GM21526 (cell line): ENCODE measurements around the gene OR10D3.
A peak's percentile ranks its signal among the peaks of the same experiment; 100 is the strongest.
"Not testable (repeated sequence)": the region's sequence is repeated elsewhere in the genome, so short reads cannot be mapped to it uniquely, and the experiment has no call there.

Source experiments
- ATAC-seq: cut with Tn5 transposase; IDR thresholded peaks from one replicate; pipeline ENCODE4 v1.9.1; 2021; ENCODE audit warnings: moderate library complexity; ENCODE audit not compliant: unreplicated experiment, low FRiP score

The OR10D3 gene

DNA sequence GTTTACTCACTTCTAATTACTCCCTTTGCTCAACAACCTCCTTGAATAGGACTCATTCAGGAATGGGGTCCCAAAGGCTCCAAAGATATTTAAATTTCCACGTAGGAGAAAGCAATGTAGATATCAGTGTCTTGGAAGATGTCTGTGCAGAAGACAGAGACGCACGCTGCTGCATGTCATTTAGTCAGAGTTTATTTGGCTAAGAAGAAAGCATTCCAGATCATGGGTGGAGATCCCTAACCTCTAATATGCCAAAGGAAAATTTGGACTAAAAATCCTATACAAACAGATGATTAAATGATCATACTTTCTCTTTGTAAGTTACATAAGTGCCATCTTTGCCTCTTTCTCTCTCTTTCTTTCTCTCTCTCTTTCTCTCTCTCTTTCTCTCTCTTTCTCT, at the start of gene OR10D3:
TSS of gene OR10D3 (plus strand) at position 278 of the 400 bp plus-strand sequence. CDS start 1,925 bp downstream, outside the sequence.
- no peak for ATAC-seq

GRCh38 chr11:124143034-124143433, 40.1 kb upstream of the OR10D3 start:
- no peak for ATAC-seq

DNA sequence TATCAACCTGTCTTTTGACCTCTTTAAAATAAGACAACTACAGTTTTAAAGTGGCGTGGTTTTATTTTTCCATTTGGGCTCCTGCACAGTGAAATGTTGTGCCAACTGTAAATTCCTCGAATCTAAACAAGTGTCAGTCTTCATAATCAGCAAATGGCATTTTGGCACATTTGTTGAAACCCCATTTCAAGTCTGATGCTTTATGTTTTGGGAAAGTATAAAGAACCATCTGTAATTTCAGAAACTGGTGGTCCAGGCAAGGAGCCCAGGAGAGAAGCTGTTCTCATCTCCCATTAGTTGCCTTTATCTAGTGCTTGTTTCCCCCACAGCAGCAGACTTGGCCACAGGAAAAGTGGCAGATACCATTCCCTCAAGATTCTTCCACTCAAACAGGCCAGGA, 35.2 kb upstream of the OR10D3 start:
- no peak for ATAC-seq

DNA sequence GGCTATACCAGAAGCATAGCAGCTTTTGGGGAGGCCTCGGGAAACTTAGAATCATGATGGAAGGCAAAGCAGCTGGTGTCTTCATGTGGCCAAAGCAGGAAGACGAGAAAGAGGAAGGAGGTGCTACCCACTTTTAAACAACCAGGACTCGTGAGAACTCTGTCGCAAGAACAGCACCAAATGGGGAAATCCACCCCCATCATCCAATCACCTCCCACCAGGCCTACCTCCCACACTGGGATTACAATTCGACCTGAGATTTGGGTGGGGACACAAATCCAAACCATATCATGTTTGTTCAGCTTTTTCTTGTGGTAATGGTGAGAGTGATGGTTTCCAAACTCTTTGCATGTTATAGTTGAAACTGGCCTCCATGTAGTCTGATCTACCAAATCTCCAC, 32.5 kb upstream of the OR10D3 start:
- no peak for ATAC-seq

- ATAC-seq, result no peak
Observed at GRCh38 chr11:124152770-124153407, 30.3 kb upstream of the OR10D3 start.

DNA sequence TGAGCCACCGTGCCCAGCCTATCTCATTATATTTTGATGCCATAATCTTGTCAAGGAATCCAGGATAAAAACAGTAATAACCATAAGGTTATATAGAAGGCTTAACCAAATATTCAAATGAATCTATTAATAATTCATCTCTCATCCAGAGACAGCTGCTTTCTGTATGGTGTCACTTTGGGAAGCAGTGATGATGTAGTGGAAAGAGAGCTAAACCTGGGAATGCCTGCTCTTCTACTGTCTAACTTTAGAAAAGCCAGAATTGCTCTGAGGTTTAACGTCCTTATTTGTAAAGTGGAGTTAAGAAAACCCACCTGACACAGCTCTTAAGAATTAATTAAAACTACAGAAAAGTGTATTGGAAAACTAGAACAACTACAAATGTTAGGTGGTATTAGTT, 29.3 kb upstream of the OR10D3 start:
- no peak for ATAC-seq

DNA sequence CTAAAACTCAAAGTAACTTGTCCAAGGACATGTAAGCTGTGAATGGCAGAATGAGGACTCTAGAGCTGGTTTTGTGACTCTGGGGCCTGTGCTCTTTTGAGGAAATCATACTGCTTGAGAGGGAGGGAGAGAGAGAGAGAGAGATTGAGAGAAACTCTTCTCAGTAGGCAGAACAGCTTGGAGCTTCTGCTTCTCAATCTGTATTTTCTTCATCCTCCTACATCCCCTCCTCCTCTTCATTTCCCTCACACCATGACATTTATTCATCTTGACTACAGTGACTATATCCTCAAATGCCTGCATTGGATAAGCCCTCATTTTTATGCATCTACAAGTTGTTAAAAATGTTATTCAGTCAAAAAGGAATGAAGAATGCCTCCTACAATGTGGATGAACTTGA, 23.7 kb upstream of the OR10D3 start:
- no peak for ATAC-seq

GRCh38 chr11:124160986-124161385, 22.2 kb upstream of the OR10D3 start:
- ATAC-seq, result no peak

DNA sequence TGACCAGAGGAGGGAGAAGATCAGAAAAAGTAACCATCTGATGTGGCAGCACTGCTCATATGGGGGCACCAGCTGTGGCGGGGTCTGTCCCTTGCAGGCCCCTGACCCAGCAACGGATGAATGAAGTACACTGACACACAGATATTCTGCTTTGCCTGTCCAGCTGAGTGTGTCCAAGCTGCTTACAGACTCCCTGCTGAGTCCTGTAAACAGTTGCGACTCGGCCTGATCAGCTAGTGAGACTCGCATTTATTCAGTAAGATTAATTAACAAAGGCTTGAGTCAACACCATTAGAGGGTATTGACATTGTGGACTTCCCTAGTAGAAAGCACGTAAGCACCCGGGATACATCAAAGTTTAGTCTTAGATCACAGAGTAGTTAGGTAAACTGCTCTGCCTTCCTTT, 15.3 kb upstream of the OR10D3 start:
- ATAC-seq, result no peak

DNA sequence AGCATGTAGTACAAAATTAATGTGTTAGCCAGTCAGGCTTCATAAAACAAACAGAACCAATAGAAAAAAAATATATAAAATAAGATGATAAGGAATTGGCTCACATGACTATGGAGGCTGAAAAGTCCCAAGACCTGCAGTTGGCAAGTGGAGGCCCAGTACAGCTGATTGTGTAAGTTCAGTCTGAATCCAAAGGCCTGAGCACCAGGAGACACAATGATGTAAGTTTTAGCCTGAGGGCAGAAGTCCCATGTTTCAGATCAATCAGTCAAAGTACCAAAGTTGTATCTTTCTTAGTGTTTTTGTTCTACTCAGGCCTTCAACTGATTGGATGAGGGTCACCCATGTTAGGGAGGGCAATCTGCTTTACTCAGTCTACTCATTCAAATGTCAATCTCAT, 14.3 kb upstream of the OR10D3 start:
- no peak for ATAC-seq

GRCh38 chr11:124170315-124170714, 12.8 kb upstream of the OR10D3 start:
- ATAC-seq, result not testable (repeated sequence)

- no peak for ATAC-seq
Observed at GRCh38 chr11:124170801-124171586, 12.2 kb upstream of the OR10D3 start.

- no peak for ATAC-seq
Observed at GRCh38 chr11:124172101-124172500, 11.0 kb upstream of the OR10D3 start.

GRCh38 chr11:124172599-124172998, 10.5 kb upstream of the OR10D3 start:
- no peak for ATAC-seq

GRCh38 chr11:124174001-124174583, 9.1 kb upstream of the OR10D3 start:
- no peak for ATAC-seq

DNA sequence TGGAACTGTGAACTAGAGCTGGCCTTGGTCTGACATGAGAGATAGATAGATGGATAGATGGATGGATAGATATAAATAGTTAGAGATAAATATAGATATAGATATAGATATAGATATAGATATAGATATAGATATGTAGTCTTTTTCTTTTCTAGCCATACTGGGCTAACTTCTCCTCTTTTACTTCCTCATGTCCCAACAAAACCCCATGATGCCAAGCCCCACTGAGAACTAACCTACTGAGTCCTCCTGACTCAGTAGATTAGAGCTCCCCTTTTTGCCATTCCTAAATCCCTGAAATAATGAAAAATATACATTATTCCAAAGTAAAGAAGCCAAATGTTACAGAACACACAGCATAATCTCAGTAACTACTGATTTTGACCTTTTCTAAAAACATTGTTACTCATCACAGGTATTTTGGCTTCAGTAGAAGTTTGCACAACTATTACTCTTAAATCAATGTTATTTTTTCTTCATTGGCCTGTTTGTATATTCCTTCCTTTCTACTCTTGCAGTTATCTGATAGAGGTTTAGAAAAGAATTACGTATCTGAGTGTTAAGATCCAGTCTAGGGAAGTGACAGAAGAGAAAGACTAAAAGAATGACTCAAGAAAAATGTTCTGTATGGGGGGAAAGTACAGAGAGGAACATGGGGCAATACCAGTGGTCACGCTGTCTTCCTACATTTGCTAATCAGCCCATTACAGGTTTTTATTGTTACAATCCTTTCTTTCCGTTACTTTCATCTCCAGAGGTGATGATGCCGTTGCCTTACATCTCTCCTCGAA, 6.0 kb upstream of the OR10D3 start:
- no peak for ATAC-seq

DNA sequence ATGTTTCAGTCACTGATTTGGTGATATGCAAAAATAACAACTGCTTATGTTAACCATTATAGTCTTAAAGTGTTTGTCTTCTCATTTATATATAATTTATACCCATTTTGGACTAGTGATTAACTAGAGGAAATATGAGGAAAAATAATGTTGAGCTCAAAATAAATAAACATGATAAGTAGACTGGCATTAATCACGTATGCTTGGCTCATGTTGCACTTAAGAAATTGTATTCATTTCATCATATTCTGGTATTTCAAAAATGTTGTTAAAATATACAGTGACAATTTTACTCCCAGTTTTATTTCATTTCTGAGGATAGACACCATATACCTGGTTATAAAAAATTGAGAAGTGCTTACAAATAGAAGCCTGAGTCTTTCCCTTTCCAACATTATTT, 3.8 kb upstream of the OR10D3 start:
- no peak for ATAC-seq

- no peak for ATAC-seq
Observed at GRCh38 chr11:124190298-124191139, 7.4 kb downstream of the OR10D3 start.

DNA sequence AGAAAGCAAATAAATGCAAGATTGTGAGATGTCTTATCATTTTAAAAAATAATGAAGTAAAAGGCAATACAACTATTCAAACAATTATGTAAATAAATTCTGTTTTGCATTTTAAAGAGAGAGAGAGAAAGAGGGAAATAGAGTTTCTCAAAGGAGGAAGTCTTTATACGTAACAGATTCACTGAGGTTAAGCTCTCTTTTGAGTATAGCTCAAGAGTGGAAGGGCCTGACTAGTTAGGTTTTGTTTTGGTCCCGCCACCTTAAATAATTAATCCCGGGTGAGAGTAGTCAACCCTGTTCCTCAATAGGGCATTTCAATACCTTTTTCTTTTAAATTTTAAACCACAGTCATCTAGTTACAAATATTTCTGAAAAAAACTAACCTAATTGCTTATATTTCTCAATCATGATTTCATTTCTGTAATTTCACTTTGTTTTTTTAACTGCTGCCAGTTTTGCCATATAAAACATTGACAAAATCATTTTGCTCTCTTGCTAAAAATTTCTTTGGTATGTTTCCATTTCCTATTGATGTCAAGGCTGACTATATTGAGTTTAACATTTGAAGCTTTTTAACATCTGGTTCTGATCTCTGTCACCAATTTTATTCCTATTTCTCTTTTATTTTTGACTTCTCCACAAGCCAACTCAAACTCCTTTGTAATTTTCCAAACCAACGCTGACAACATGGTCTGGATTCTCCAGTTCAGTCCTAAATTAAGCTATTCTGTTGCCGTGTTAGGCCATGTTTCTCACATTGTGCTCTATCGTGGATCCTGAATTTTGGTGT, 10.3 kb downstream of the OR10D3 start:
- peak; percentile 48 for ATAC-seq
